Neural progenitor cell (in vitro differentiated cells): Measurements from ENCODE around the gene THEMIS2.

Source experiments
- EZH2 ChIP-seq: fragments of 200-600 bp; sonication (generic); IDR thresholded peaks from 2 replicates; pipeline ENCODE4 v1.6.1; 2017; ENCODE audit warnings: antibody characterized with exemption, mild to moderate bottlenecking, moderate library complexity
- EZH2phosphoT487 ChIP-seq: fragments of 200-600 bp; sonication (generic); IDR thresholded peaks from 2 replicates; pipeline ENCODE4 v1.6.1; 2017; ENCODE audit warnings: antibody characterized with exemption
- TF ChIP-seq, protein P1 (sequence below): fragments of 200-600 bp; sonication (generic); IDR thresholded peaks from 2 replicates; pipeline ENCODE4 v1.5.1; 2017; ENCODE audit warnings: antibody characterized with exemption, mild to moderate bottlenecking

DNA sequence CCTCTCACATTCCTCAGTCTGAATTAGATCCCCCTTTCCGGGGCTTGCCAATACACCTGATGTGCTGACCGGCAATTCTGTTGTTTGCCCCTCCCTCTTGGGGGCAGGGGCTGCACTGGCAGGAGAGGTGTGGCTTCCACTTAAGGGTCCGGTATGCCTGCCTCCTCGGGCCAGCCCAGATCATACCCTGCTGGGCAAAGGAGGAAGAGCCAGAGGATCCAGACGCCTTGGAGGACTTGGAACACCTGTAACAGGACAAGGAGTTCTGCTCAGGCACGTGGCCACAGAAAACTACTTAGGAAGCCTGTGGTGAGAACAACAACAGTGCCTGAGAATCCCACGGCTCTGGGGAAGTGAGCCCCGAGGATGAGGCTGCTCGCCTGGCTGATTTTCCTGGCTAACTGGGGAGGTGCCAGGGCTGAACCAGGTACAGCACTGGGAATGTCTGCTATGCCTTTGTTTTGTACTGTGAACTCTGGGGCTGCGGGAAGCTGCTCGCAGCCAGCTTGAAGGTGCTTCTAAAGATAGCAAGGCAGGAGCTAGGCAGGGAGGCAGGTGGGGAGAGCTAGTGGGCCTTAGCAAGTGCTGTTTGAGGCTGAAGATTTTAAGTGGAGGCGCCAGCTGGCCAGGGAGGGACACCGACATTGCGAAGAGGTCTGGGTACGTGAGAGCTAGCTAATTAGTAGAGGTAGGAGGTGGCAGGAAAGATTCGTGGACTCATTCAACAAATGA lies 62.6 kb downstream of the THEMIS2 start, which contains the start of gene SMPDL3B:
- TF ChIP-seq, protein P1, sequence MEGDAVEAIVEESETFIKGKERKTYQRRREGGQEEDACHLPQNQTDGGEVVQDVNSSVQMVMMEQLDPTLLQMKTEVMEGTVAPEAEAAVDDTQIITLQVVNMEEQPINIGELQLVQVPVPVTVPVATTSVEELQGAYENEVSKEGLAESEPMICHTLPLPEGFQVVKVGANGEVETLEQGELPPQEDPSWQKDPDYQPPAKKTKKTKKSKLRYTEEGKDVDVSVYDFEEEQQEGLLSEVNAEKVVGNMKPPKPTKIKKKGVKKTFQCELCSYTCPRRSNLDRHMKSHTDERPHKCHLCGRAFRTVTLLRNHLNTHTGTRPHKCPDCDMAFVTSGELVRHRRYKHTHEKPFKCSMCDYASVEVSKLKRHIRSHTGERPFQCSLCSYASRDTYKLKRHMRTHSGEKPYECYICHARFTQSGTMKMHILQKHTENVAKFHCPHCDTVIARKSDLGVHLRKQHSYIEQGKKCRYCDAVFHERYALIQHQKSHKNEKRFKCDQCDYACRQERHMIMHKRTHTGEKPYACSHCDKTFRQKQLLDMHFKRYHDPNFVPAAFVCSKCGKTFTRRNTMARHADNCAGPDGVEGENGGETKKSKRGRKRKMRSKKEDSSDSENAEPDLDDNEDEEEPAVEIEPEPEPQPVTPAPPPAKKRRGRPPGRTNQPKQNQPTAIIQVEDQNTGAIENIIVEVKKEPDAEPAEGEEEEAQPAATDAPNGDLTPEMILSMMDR, result peak; percentile 27
- TF ChIP-seq EZH2 (no peak), EZH2phosphoT487 (no peak)
